ENCODE data around the gene DOCK1.

The DOCK1 gene

DNA sequence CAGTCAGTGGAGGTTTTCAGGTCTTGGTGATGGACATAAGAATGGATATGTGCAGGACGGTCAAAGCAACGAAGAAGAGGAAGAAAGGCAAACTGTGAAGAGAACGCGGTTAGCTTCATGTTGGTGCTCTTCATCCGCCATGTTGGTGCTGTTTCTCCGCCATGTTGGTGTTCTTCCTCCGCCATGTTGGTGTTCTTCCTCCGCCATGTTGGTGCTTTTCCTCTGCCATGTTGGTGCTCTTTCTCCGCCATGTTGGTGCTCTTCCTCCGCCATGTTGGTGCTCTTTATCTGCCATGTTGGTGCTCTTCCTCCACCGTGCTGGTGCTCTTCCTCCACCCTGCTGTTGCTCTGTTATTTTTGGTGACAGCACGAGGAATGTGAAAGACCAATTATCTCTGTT, 95.4 kb downstream of the DOCK1 start:
- no peak for DNase-seq (ENCODE audit: low read depth)
- no peak overlapping the region for H3K4me3 ChIP-seq (ENCODE audit: low read depth, low read length)
- TF ChIP-seq, protein P1, sequence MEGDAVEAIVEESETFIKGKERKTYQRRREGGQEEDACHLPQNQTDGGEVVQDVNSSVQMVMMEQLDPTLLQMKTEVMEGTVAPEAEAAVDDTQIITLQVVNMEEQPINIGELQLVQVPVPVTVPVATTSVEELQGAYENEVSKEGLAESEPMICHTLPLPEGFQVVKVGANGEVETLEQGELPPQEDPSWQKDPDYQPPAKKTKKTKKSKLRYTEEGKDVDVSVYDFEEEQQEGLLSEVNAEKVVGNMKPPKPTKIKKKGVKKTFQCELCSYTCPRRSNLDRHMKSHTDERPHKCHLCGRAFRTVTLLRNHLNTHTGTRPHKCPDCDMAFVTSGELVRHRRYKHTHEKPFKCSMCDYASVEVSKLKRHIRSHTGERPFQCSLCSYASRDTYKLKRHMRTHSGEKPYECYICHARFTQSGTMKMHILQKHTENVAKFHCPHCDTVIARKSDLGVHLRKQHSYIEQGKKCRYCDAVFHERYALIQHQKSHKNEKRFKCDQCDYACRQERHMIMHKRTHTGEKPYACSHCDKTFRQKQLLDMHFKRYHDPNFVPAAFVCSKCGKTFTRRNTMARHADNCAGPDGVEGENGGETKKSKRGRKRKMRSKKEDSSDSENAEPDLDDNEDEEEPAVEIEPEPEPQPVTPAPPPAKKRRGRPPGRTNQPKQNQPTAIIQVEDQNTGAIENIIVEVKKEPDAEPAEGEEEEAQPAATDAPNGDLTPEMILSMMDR (IDR thresholded peaks at IDR 0.05; ENCODE audit: control insufficient read depth, extremely low read depth, insufficient read depth): no peak

DNA sequence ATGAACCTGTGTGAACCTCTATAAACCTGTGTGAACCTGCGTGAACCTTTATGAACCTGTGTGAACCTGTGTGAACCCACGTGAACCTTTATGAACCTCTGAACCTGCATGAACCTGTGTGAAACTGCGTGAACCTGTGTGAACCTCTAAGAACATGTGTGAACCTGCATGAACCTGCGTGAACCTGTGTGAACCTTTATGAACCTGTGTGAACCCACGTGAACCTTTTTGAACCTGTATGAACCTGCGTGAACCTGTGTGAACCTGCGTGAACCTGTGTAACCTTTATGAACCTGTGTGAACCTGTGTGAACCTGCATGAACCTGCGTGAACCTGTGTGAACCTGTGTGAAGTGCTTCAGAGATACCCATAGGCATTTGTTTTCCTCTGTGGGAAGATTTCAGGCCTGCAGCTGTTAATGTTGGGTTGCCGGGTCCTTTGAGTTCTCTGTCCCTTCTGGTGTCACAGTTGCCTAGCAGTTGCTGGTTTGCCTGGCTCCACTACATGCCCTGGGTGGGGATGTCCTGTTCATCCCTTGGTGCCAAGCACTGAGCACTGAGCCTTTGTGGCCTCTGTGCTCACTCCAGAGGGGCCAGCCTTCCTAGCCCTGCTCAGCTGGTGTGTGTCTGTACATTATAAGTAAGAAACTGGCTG, 97.9 kb downstream of the DOCK1 start:
- no peak overlapping the region for H3K4me3 ChIP-seq (ENCODE audit: low read depth, low read length)
- TF ChIP-seq, protein P1 (IDR thresholded peaks at IDR 0.05; ENCODE audit: control insufficient read depth, extremely low read depth, insufficient read depth): no peak
- no peak for DNase-seq (ENCODE audit: low read depth)

DNA sequence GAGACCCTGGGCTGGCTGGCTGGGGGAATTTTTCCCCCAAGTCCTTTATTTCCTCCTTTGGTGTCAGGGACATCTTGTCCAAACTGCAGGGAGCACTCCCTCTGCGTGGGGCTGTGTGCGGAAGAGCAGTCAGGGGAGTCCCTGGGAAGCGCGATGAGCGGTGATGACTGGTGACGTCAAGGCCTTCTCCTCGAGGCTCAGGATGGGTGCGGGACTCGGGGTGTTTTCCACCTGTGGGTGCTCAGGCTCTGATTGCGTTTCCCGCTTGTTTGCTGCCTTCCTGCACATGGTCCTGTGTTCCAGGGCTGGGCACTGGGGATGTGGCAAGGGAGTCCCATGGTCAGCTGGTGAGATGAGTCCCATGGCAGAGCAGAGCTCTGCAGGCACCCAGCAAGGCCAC, 101.2 kb downstream of the DOCK1 start:
- H3K4me3 ChIP-seq (ENCODE audit: low read depth, low read length): no peak overlapping the region
- TF ChIP-seq, protein P1 (IDR thresholded peaks at IDR 0.05; ENCODE audit: control insufficient read depth, extremely low read depth, insufficient read depth): no peak
- DNase-seq (ENCODE audit: low read depth): no peak

DNA sequence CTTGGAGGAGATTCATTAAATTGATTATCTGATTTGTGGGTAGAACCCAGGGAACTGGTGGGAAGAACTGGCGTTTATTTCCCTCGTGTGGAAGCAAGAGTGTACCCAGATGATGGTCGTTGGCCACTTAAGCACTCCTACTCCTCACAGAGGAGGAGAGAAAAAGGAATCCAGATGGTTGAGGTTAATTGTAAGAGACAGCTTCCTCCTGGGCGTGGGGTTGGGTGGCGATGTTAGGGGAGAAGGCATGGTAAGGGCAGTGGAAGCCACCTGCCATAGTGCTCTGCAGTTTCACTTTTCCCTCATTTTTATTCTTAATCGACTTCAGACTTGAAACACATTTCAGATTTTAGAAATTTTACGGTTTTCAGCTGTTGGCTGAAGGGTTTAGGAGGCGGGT, 104.1 kb downstream of the DOCK1 start:
- no peak overlapping the region for H3K4me3 ChIP-seq (ENCODE audit: low read depth, low read length)
- no peak for DNase-seq (ENCODE audit: low read depth)
- TF ChIP-seq, protein P1 (IDR thresholded peaks at IDR 0.05; ENCODE audit: control insufficient read depth, extremely low read depth, insufficient read depth): no peak

DNA sequence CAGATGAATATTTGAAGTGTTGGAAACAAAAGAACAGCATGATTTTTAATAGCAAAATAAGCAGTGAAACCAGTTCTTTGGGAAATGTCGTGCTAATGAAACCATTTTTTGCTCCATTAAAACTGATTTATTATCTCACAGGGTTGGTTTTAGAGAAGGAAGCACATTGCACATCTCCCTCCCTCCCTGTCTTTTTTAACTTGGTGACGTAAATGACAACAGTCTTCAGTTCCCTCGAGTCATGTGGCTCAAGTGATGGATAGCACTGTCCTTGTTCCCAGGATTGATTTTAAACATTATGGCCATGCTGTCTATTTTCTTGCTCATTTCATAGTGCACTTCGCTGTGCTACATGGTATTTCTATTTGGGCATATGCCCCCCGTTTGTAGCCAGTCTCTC, 105.9 kb downstream of the DOCK1 start:
- H3K4me3 ChIP-seq (ENCODE audit: low read depth, low read length): no peak overlapping the region
- DNase-seq (ENCODE audit: low read depth): no peak
- TF ChIP-seq, protein P1 (IDR thresholded peaks at IDR 0.05; ENCODE audit: control insufficient read depth, extremely low read depth, insufficient read depth): no peak

DNA sequence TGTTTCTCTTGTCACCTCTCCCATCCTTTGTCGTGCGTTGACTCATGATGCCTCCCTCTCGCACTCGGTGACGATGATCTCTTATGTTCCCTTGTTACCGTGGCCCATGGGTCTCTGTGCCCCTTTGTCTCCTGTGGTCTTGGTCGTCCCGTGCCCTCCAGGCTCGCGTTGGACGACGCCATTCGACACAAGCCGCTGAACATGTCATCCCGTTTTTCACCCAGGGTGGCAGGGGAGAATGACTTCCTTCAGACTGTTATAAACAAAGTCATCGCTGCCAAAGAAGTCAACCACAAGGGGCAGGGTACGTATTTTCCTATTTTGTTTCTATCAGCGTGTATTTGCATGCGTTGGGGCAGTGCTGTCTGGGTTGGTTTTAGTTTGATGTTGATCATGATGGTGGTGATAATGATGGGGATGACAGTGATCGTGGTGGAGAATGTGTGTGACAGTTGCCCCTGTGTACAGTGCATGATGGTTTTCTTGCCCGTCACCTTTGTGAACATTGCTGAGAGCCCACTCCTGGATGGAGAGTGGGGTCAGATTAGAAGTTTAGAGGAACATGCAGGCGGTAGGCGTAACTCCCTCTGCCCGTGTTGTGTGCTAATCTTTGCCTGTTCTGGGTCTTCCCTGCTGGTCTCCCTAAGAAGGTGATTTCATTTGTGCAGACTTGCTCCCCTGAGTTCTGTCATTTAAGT, 107.0 kb downstream of the DOCK1 start:
- DNase-seq (ENCODE audit: low read depth): no peak
- TF ChIP-seq, protein P1 (IDR thresholded peaks at IDR 0.05; ENCODE audit: control insufficient read depth, extremely low read depth, insufficient read depth): no peak
- no peak overlapping the region for H3K4me3 ChIP-seq (ENCODE audit: low read depth, low read length)

Measured in LNCaP clone FGC (cell line).